GM19099 (cell line): ENCODE results near the gene SLC26A8.

Experiments used
- POLR2A ChIP-seq: IDR thresholded peaks from 3 replicates; pipeline ENCODE4 v1.6.1; 2011; ENCODE audit warnings: low read depth; ENCODE audit not compliant: insufficient read length; ENCODE audit errors: extremely low read depth

SLC26A8 gene

GRCh38 chr6:35919085-35919826 lies 105.2 kb downstream of the SLC26A8 start:
- TF ChIP-seq POLR2A = no peak

GRCh38 chr6:35916056-35916455 lies 108.4 kb downstream of the SLC26A8 start:
- no peak for TF ChIP-seq POLR2A

GRCh38 chr6:35914536-35914935 lies 109.9 kb downstream of the SLC26A8 start:
- no peak for TF ChIP-seq POLR2A

- no peak for TF ChIP-seq POLR2A
These were observed 112.4 kb downstream of the SLC26A8 start for GRCh38 chr6:35911871-35912653.

GRCh38 chr6:35907750-35908149 lies 116.7 kb downstream of the SLC26A8 start:
- TF ChIP-seq POLR2A = no peak

GRCh38 chr6:35906499-35906846 lies 118.0 kb downstream of the SLC26A8 start:
- no peak for TF ChIP-seq POLR2A

- TF ChIP-seq POLR2A = no peak
These were observed 118.5 kb downstream of the SLC26A8 start for GRCh38 chr6:35905841-35906498.

- TF ChIP-seq POLR2A = no peak
These were observed 119.2 kb downstream of the SLC26A8 start for GRCh38 chr6:35905141-35905785.

- no peak for TF ChIP-seq POLR2A
These were observed 120.8 kb downstream of the SLC26A8 start for GRCh38 chr6:35903679-35904078.

- TF ChIP-seq POLR2A = no peak
These were observed 124.0 kb downstream of the SLC26A8 start for GRCh38 chr6:35900448-35900847.

GRCh38 chr6:35898003-35898402 lies 126.4 kb downstream of the SLC26A8 start:
- no peak for TF ChIP-seq POLR2A

- TF ChIP-seq POLR2A = no peak
These were observed 127.0 kb downstream of the SLC26A8 start for GRCh38 chr6:35897486-35897885.

- no peak for TF ChIP-seq POLR2A
These were observed 127.4 kb downstream of the SLC26A8 start for GRCh38 chr6:35897036-35897435.

GRCh38 chr6:35896228-35896627 lies 128.2 kb downstream of the SLC26A8 start:
- TF ChIP-seq POLR2A = no peak

GRCh38 chr6:35895560-35895959 lies 128.9 kb downstream of the SLC26A8 start:
- no peak for TF ChIP-seq POLR2A
